Body of pancreas (tissue), 4 donors: ENCODE data around the gene FBXO2.

ENCODE experiments used
- CTCF ChIP-seq, 7 experiments: fragments of 450-650 bp in 4 of 7; fragments of 200-600 bp in 3 of 7; sonication (generic) in 3 of 7; IDR thresholded peaks; one replicate each; pipeline ENCODE4 v1.5.1; 2016 to 2019; ENCODE audit warnings: antibody characterized with exemption in 7 of 7
- POLR2A ChIP-seq, 3 donors: fragments of 450-650 bp; IDR thresholded peaks; one replicate each; pipeline ENCODE4 v1.6.1; 2016; ENCODE audit warnings: antibody characterized with exemption in 3 of 3, mild to moderate bottlenecking in 2 of 3

- no peak for TF ChIP-seq CTCF (IDR thresholded peaks at IDR 0.05)
- TF ChIP-seq POLR2A (IDR thresholded peaks at IDR 0.05), result no peak
These were observed 1.9 kb downstream of the FBXO2 start for GRCh38 chr1:11652203-11652780.
